Brain pericyte (primary cell): ENCODE results near the gene SZT2.
"Not testable (repeated sequence)": the region's sequence is repeated elsewhere in the genome, so short reads cannot be mapped to it uniquely, and the experiment has no call there.

ENCODE experiments used
- DNase-seq: peaks from one replicate; pipeline ENCODE4 v3.0.0-alpha.2; 2012; ENCODE audit warnings: low read depth, low spot score

The SZT2 gene

DNA sequence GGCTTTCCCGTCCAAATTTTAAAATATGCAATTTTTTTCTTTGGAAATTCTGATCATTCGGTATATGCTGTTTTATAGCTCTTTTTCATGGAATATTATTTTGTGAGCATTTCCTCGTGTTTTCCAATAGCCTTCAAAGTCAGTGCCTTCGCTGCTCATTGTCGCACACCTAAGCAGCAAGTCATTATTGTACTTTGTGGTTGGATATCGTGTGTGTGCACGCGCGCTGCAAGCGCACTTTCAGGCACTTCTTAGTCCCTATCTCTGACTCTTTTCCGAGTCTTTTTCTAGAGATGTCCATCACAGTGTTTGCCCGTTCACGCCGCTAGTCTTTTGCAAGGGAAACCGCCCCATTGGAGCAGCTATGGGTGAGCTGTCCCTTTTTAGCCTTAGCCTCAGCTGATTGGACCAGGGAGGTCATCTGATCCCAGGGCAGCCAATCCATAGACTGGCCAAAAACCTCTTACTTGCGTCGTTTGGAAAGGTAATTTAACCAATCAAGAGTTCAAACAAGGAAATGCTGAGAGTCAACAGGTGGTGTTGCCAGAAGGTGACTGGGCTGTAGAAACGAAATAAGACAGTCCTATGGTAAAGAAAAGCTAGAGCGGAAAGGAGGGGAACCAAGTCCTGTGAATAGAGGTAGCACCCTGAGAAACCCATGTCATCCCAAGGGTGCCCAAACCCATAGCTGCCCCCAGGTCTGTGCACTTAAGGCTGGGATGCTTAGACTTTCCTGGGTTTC, 64.7 kb downstream of the SZT2 start:
- peak; percentile 24 for DNase-seq

DNA sequence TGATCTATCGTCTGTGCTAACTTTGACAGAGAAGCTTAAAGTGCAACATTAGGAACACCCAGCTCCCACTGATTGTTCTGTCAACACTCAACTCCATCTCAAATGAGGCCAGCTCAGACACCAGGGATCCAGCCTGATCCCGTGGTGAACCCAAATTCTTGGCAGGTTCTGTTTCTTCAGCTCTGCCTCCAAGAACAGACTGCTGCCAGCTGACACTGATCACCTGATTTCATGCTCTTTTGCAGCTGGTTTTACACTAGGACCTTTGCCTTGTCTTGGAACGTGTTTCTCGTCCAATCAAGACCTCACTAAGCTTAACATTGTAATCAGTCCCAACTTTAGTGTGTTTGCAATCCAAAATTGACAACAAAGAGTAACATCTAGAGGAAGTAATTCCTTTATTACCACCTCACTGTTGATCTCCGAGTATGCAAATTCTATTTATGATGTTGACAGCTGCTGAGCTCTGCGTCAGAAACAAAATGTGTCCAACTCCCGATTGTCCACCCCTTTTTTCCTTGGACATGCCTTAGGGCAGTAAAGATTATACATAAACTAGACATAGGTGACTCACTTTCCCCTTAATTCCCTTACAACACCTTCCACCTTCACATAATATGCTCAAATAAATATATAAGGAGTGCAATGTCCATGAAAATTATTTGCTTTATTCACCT, 65.7 kb downstream of the SZT2 start:
- DNase-seq: no peak

DNA sequence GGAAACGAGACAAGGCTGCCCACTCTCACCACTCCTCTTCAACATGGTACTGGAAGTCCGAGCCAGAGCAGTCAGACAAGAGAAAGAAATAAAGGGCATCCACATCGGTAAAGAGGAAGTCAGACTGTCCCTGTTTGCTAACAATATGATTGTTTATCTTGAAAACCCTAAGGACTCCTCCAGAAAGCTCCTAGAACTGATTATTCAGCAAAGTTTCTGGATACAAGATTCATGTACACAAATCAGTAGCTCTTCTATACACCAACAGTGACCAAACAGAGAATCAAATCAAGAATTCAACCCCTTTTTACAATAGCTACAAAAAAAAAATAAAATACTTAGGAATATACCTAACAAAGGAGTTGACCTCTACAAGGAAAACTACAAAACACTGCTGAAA, 68.7 kb downstream of the SZT2 start:
- not testable (repeated sequence) for DNase-seq

- no peak for DNase-seq
Observed at GRCh38 chr1:43460988-43461693, 71.4 kb downstream of the SZT2 start.

- DNase-seq: no peak
Observed at GRCh38 chr1:43463479-43463878, 73.8 kb downstream of the SZT2 start.

- no peak for DNase-seq
Observed at GRCh38 chr1:43464681-43465504, 75.2 kb downstream of the SZT2 start.

GRCh38 chr1:43465505-43466067, 75.9 kb downstream of the SZT2 start:
- no peak for DNase-seq

DNA sequence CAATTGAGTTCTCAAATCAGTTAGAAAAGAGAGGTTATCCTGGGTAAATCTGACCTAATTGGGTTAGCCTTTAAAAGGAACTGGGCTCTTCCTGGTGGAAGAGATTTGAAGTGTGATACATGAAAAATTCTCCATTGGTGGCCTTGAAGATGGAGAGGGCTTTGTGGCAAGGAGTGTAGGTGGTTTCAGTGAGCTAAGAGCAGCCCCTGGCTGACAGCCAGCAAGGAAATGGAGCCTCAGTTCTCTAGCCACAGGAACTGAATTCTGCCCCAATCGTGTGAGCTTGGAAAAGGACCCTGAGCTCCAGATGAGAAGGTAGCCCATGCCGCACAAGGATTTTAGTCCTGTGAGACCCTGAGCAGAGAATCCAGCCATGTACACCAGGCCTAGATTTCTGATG, 76.7 kb downstream of the SZT2 start:
- DNase-seq: no peak

DNA sequence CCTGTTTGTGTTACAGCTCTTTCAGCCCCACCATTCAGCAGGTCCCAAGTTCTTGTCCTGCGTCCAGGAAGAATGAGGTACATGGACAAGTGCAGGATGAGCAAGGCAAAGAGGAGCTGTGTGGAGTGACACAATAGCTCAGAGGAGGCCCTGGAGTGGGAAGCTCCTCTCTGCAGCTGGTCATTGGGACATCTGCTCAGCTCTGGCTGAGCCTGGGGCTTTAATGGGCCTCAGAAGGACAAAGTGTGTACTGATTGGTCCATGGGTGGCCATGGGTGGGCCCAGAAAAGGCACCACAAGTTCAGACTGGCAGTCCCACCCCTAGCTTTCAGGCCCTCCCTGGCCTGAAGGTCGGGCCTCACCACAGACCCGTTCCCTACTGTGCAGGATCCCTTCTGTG, 78.7 kb downstream of the SZT2 start:
- DNase-seq: no peak

DNA sequence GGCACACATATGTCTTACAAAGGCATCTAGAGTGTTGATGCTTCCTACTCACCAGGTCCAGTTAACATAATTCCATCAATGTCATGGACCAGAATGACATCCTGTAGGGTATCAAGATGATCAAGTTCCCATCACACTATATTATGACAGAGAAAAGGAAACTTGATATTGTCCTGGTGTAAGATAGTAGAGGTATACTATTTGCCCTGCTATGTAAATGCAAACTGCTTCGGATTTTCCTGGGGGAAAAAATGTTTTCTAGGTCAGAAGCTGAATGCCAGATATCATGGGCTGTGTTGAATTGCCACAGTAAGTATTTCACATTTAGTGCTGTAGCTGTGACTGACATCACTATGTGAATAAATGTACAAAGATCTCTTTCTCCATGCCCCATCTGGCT, 80.2 kb downstream of the SZT2 start:
- DNase-seq: no peak

GRCh38 chr1:43472087-43472462, 82.4 kb downstream of the SZT2 start:
- DNase-seq: no peak

- not testable (repeated sequence) for DNase-seq
Observed at GRCh38 chr1:43472463-43473151, 82.9 kb downstream of the SZT2 start.

DNA sequence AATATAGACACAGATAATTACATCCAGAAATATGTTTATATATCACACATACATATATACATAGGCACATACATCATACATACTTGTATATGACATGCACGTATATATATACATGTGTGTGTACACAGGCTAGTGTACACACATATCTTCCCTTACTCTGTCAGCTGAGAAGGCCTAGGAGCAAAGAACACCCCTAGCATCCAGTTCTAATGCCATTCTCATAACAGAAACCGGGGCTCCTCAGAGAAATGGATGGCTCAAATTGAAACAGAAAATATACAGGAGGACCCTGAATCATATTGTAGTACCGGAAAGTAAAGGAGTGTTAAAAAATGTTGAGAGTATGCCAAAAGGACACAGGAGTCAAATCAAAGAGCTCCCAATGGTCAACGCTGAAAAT, 83.8 kb downstream of the SZT2 start:
- no peak for DNase-seq

- not testable (repeated sequence) for DNase-seq
Observed at GRCh38 chr1:43475611-43476401, 86.1 kb downstream of the SZT2 start.

- no peak for DNase-seq
Observed at GRCh38 chr1:43477716-43478115, 88.0 kb downstream of the SZT2 start.

DNA sequence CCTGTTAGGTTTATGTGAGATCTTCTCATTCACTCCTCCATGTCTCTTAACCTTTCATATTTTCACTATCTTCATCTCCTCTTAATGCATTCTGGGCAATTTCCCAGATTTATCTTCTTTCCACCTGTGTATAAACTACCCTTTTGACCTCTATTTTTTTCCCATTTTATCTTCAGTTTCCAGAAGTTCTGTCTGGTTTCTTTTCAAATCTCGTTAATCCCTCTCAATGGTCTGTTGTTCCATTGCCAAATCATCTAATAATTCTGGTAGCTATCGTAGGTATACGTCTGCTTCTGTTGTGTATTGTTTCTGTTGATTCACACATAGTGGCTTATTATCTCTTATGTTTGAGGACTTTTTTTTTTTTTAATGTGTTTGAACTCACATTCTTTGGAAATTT, 89.7 kb downstream of the SZT2 start:
- DNase-seq: no peak

- no peak for DNase-seq
Observed at GRCh38 chr1:43481491-43481890, 91.8 kb downstream of the SZT2 start.

DNA sequence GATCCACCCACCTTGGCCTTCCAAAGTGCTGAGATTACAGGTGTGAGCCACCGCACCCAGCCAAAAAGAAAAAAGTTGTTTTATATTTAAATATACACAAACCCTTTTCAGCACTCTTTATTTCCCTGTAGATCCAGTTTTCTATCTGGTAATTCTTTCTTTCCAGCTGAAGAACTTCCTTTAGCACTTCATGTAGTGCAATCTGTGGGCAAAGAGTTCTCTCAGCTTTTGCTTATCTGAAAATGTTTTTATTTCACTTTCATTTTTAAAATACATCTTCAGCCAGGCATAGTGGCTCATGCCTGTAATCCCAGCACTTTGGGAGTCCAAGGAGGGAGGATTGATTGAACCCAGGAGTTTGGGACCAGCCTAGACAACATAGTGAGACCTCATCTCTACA, 92.5 kb downstream of the SZT2 start:
- DNase-seq: no peak

DNA sequence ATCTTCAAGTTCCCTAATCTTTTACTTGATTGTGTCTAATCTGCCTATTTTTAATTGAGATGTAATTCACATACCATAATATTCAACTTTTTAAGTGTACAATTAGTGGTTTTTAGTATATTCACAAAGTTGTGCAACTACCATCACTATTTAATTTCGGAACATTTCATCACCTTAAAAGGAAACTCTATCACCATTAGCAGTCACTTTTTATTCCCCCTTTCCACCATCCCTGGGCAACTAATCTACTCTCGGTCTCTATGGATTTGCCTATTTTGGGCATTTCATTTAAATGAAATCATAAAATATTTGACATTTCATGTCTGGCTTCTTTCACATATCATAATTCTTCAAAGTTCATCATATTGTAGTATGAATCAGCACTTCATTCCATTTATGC, 94.7 kb downstream of the SZT2 start:
- DNase-seq: no peak

DNA sequence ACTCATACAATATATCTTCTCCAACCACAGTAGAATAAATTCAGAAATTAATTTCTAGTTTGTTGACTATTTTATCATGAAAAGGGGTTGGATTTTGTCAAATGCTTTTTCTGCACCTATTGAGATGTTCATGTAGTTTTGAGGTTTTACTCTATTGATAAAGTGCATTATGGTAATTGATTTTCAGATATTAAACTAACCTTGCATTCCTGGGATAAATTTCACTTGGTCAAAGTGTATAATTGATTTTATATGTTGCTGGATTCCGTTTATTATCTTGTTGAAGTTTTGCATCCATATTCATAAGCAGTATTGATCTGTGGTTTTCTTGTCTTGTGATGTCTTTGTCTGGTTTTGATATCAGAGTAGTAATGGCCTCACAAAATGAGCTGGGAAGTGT, 98.5 kb downstream of the SZT2 start:
- no peak for DNase-seq
